ENCODE results near the gene FURIN.

DNA sequence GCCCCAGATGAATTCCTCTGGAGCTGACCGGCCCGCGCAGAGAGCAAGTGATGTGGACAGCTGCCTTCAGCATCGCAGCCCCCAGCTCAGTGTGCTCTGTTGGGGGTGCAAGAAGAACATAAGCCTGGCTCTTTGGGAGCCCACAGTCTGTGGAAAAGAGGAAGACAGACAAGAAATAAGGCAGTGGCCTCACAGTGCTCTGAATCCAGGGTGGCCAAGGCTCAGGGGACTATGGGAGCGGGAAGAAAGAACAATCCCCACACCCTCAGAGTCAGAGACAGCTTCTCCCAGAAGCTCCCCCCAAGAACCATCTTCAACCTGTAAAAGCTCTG, 64.2 kb downstream of the FURIN start:
- TF ChIP-seq YY1 (IDR thresholded peaks at IDR 0.05; ENCODE audit: insufficient read depth, insufficient read length): no peak
- no peak for TF ChIP-seq ZNF274 (IDR thresholded peaks at IDR 0.05; ENCODE audit: low read depth, low read length)

All from NT2/D1 (cell line).